ENCODE results near the gene MAPK8IP3.

Gene MAPK8IP3

GRCh38 chr16:1776991-1777374 is 71.0 kb downstream of the MAPK8IP3 start:
- TF ChIP-seq EZH2phosphoT487 (IDR thresholded peaks at IDR 0.05; ENCODE audit: low read length) (no peak), EZH2 (optimal IDR thresholded peaks at IDR 0.05; ENCODE audit: low read depth, low read length) (no peak), CTCF (IDR thresholded peaks at IDR 0.05; ENCODE audit: low read length) (no peak)
- Histone ChIP-seq H3K27me3 (replicated peaks; ENCODE audit: insufficient read depth, low read length) (no peaks in the 10 kb centered on the region), H3K4me3 (ENCODE audit: low read length) (no peak overlapping the region), H3K27ac (ENCODE audit: low read length) (no peak overlapping the region), H3K4me1 (ENCODE audit: low read length) (peaks cover 8% of the 10 kb centered on the region; the same call in 1 of the 2 replicates), H2AFZ (ENCODE audit: low read length) (no peak overlapping the region), H3K4me2 (ENCODE audit: low read depth, low read length) (no peak overlapping the region), H3K9ac (ENCODE audit: low read length) (no peak overlapping the region), H3F3A (ENCODE audit: insufficient read depth, low read length) (peaks cover 26% of the 10 kb centered on the region), H3K79me2 (ENCODE audit: low read length) (peaks cover 65% of the 10 kb centered on the region), H4K20me1 (ENCODE audit: insufficient read depth, low read length) (no peaks in the 10 kb centered on the region), H3K9me3 (replicated peaks; ENCODE audit: insufficient read depth, low read length) (no peaks in the 10 kb centered on the region), H3K36me3 (replicated peaks; ENCODE audit: insufficient read depth, low read length) (no peaks in the 10 kb centered on the region), H3K9me2 (replicated peaks; ENCODE audit: insufficient read depth, low read length) (no peaks in the 10 kb centered on the region)
- DNase-seq = no peak

DNA sequence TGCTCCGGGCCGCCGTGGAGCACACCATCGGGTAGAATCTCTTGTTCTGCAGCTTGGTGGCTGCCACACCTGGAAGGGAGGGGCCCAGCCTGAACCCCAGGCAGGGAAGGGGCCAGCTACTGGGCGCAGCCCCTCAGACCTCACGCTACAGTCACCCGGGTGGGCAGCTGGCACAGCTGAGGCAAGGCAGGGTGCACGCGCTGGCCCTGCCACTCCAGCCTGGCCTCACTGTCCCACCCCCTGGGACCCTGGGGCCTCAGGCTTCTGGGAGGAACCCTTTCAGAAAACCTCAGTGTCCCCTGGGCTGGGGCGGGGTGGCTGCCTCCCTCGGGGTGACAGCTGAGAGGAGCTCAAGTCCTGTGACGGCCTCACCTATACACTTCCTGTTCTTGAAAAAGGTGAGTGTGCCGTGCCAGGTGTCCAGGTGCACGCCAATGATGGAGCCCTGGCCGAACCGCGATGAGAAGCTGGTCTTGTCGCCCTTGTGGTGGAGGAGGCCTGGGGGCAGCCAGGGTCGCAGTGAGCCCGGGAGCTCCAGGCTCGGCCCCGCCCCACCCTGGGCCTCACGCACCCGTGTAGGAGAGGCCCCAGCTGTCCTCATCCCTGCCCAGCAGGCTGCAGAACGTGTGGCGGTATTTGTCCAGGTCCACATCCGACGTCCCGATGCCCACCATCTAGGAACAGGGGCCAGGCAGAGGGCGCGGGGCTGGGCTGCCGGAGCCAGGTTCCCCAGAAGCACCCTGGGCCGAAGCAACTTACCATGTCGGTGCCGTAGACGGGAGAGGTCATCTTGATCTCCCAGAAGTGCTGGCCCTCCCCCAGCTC is 71.6 kb downstream of the MAPK8IP3 start:
- TF ChIP-seq CTCF (IDR thresholded peaks at IDR 0.05; ENCODE audit: low read length) = no peak
- no peak for TF ChIP-seq EZH2phosphoT487 (IDR thresholded peaks at IDR 0.05; ENCODE audit: low read length)
- no peak for TF ChIP-seq EZH2 (optimal IDR thresholded peaks at IDR 0.05; ENCODE audit: low read depth, low read length)
- Histone ChIP-seq H3K9ac (ENCODE audit: low read length) (no peak overlapping the region), H4K20me1 (ENCODE audit: insufficient read depth, low read length) (no peaks in the 10 kb centered on the region), H3F3A (ENCODE audit: insufficient read depth, low read length) (peaks cover 20% of the 10 kb centered on the region), H3K4me1 (ENCODE audit: low read length) (peaks cover 8% of the 10 kb centered on the region; the same call in 1 of the 2 replicates), H3K9me2 (replicated peaks; ENCODE audit: insufficient read depth, low read length) (no peaks in the 10 kb centered on the region), H3K27ac (ENCODE audit: low read length) (no peak overlapping the region), H3K9me3 (replicated peaks; ENCODE audit: insufficient read depth, low read length) (no peaks in the 10 kb centered on the region), H3K4me2 (ENCODE audit: low read depth, low read length) (no peak overlapping the region), H2AFZ (ENCODE audit: low read length) (no peak overlapping the region), H3K79me2 (ENCODE audit: low read length) (peaks cover 59% of the 10 kb centered on the region), H3K36me3 (replicated peaks; ENCODE audit: insufficient read depth, low read length) (no peaks in the 10 kb centered on the region), H3K4me3 (ENCODE audit: low read length) (no peak overlapping the region), H3K27me3 (replicated peaks; ENCODE audit: insufficient read depth, low read length) (no peaks in the 10 kb centered on the region)
- no peak for DNase-seq

DNA sequence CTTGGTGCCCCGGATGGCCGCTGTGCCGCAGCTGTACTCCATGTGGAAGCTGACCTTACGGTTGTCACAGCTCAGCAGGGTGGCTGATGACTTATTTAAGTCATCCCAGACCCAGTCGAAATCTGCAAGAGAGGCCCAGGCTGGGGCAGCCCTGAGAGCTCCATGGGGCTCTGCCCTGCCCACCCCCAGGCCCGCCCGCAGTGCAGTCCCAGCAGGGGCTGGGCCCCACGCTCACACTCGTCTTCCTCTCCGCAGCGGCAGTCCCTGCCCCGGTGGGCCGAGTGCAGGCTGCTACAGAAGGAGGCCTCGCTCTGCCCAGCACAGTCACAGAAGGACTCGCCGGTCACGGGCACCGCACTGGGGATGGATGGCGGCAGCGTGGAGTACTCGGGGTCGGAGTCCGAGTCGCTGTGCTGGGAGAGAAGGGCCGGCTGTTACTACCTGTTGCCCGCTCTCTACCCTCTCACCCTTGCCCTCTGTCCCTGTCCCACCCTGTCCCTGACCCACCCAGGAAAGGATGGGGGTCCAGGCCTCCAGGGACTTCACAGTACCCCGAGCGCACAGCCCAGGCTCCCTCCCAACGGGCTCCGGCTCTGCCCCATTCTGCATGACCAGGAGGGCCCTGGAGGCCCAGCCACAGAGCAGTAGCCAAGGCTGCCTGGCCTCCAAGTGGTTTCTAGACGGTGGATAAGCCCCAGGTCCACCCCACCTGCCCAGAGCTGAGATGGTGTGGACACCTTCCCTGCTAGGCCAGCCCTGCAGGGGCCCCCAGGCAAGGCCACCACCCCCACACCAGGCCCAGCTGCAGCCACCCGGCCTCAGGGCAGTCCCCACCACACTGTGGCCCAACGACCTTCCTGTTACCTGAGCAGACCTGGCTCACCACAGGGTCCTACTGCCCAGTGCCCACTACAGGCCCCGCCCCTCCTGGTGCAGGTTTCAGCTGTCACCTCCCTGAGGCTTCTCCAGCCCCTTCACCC is 72.5 kb downstream of the MAPK8IP3 start:
- Histone ChIP-seq H3K4me1 (ENCODE audit: low read length) (peaks cover 8% of the 10 kb centered on the region; the same call in 1 of the 2 replicates), H3K79me2 (ENCODE audit: low read length) (peaks cover 56% of the 10 kb centered on the region), H3F3A (ENCODE audit: insufficient read depth, low read length) (peaks cover 17% of the 10 kb centered on the region; the same call in 1 of the 2 replicates), H2AFZ (ENCODE audit: low read length) (no peak overlapping the region), H4K20me1 (ENCODE audit: insufficient read depth, low read length) (no peaks in the 10 kb centered on the region), H3K4me3 (ENCODE audit: low read length) (no peak overlapping the region), H3K9me2 (replicated peaks; ENCODE audit: insufficient read depth, low read length) (no peaks in the 10 kb centered on the region), H3K9me3 (replicated peaks; ENCODE audit: insufficient read depth, low read length) (no peaks in the 10 kb centered on the region), H3K27me3 (replicated peaks; ENCODE audit: insufficient read depth, low read length) (no peaks in the 10 kb centered on the region), H3K27ac (ENCODE audit: low read length) (no peak overlapping the region), H3K9ac (ENCODE audit: low read length) (no peak overlapping the region), H3K4me2 (ENCODE audit: low read depth, low read length) (no peak overlapping the region), H3K36me3 (replicated peaks; ENCODE audit: insufficient read depth, low read length) (no peaks in the 10 kb centered on the region)
- TF ChIP-seq EZH2 (optimal IDR thresholded peaks at IDR 0.05; ENCODE audit: low read depth, low read length) (no peak), EZH2phosphoT487 (IDR thresholded peaks at IDR 0.05; ENCODE audit: low read length) (no peak), CTCF (IDR thresholded peaks at IDR 0.05; ENCODE audit: low read length) (no peak)
- DNase-seq = no peak
